NB4 (cell line): ENCODE results near the gene PHC1.

Source experiments
- DNase-seq: peaks from one replicate; pipeline ENCODE4 v3.0.0; 2010; ENCODE audit warnings: low read depth
- H3K4me3 ChIP-seq: one replicate; pipeline ENCODE4 v1.5.1; 2011; ENCODE audit warnings: mild to moderate bottlenecking, low read depth, low read length, moderate library complexity
- MYC ChIP-seq: IDR thresholded peaks from 2 replicates; pipeline ENCODE4 v1.6.1; 2011; ENCODE audit warnings: low read depth, low read length
- POLR2A ChIP-seq: IDR thresholded peaks from 2 replicates; pipeline ENCODE4 v1.6.1; 2011; ENCODE audit warnings: mild to moderate bottlenecking; ENCODE audit not compliant: insufficient read length; ENCODE audit errors: extremely low read depth
- TF ChIP-seq, protein P1 (sequence below): IDR thresholded peaks from 2 replicates; pipeline ENCODE4 v1.6.1; 2011; ENCODE audit warnings: low read depth, low read length
- TF ChIP-seq, protein P2 (sequence below): IDR thresholded peaks from one replicate; pipeline ENCODE4 v1.5.1; 2012; ENCODE audit warnings: low read depth, low read length

Gene PHC1

DNA sequence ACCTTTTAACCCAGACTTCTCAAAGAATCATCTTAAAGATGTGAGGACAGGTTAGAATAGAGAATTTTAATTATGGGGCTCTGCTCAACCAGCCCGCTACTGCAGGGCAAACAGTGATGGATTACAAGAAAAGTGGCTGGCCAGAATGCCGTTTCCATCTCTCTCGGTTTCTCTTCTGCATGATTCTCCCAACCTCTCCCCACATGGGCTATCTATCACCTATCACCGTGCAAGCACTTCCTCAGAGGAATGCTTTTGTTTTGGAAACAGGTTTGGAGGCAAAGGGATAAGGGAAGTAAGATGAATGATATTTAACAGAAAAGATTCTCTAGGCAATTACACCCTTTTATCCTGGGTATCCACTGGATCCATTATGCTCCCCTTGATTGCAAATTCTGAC lies 37.4 kb upstream of the PHC1 start:
- TF ChIP-seq POLR2A (no peak), MYC (no peak)
- TF ChIP-seq, protein P1, sequence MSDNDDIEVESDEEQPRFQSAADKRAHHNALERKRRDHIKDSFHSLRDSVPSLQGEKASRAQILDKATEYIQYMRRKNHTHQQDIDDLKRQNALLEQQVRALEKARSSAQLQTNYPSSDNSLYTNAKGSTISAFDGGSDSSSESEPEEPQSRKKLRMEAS: no peak
- H3K4me3 ChIP-seq: no peak overlapping the region
- no peak for DNase-seq

DNA sequence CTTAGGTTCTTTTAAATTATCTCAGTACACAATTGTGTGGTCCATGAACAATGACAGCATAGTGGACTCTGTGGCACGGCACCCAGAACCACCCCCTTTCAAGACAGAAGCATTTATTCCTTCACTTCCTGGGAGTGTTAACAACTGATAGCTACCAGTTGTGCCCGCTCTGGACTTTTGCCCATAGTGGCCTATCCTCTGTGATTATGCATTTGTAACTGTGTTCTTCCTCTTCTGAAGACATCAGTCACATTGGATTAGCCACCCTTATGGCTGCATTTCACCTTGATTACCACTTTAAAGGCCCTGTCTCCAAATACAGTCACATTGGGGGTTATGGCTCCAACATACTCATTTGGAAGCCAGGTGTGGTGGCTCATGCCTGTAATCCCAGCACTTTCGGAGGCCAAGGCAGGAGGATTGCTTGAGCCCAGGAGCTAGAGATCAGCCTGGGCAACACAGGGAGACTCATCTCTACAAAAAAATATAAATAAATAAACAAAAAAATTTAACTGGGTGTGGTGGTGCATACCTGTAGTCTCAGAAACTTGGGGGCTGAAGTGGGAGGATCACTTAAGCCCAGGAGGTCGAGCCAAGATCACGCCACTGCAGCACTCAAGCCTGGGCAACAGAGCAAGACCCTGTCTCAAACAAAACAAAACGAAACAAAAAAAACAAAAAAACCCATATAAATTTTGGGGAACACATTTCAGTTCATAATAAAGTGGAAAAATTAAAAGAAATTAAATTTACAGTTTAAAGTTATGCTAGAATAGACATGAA lies 27.6 kb upstream of the PHC1 start:
- no peak overlapping the region for H3K4me3 ChIP-seq
- no peak for DNase-seq
- TF ChIP-seq, protein P1: no peak
- TF ChIP-seq, protein P2, sequence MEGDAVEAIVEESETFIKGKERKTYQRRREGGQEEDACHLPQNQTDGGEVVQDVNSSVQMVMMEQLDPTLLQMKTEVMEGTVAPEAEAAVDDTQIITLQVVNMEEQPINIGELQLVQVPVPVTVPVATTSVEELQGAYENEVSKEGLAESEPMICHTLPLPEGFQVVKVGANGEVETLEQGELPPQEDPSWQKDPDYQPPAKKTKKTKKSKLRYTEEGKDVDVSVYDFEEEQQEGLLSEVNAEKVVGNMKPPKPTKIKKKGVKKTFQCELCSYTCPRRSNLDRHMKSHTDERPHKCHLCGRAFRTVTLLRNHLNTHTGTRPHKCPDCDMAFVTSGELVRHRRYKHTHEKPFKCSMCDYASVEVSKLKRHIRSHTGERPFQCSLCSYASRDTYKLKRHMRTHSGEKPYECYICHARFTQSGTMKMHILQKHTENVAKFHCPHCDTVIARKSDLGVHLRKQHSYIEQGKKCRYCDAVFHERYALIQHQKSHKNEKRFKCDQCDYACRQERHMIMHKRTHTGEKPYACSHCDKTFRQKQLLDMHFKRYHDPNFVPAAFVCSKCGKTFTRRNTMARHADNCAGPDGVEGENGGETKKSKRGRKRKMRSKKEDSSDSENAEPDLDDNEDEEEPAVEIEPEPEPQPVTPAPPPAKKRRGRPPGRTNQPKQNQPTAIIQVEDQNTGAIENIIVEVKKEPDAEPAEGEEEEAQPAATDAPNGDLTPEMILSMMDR: no peak
- TF ChIP-seq POLR2A (no peak), MYC (no peak)

DNA sequence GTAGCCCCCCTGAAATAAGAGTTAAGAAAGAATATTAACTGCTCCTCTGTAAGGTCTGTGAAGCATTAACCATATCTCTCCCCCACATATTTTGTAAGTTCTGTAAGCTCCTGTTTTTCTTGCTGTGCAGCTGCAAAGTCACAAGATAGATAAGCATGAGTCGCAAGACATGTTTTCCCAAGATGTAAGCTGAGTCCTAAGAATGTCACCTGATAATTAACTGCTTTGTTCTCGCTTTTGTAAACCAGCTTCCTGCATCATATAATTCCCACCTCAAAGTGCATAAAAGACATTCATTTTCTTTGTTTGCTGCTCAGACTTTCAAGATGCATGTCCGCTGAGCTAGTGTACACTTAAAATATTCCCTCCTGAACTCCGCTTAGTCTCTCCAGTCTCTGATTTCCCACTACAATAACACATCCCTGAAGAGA lies 27.0 kb upstream of the PHC1 start:
- no peak overlapping the region for H3K4me3 ChIP-seq
- TF ChIP-seq MYC: no peak
- TF ChIP-seq, protein P1: no peak
- no peak for TF ChIP-seq POLR2A
- TF ChIP-seq, protein P2: no peak
- DNase-seq: peak; percentile 12

DNA sequence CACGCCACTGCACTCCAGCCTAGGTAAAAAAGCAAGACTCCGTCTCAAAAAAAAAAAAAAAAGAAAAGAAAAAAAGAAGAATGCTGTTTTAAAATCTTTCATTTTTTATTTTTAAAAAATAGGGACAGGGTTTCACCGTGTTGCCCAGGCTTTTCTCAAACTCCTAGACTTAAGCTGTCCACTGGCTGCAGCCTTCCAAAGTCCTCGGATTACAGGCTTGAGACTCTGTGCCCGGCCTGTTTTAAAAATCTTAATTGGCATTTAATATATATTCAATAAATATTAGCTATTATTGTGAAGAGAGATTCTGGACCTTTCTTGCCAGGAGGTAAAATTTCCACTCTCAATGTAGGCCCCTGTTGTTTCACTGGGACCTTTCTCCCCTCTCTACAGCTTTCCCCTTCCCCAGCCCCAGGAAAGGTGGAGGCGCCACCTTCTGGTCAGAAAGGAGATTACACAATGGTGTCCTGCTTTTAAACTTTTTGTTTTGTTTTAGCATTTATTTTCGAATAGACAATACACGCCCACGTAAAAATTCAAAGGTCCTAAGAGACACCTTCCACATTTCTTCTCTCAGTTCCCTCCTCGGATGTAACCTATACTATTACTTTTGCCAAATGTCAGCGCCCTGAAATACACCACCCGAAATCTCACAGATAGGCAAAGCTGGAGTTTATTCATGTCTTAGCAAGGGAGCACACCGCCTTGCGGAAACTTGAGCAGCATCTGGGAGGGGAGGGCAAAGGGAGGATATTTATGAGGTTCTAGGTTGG lies 23.8 kb upstream of the PHC1 start:
- peak overlapping the region; percentile 51 for H3K4me3 ChIP-seq
- DNase-seq: peak; percentile 57
- TF ChIP-seq POLR2A (no peak), MYC (no peak)
- TF ChIP-seq, protein P2: peak; percentile 67
- TF ChIP-seq, protein P1: no peak

DNA sequence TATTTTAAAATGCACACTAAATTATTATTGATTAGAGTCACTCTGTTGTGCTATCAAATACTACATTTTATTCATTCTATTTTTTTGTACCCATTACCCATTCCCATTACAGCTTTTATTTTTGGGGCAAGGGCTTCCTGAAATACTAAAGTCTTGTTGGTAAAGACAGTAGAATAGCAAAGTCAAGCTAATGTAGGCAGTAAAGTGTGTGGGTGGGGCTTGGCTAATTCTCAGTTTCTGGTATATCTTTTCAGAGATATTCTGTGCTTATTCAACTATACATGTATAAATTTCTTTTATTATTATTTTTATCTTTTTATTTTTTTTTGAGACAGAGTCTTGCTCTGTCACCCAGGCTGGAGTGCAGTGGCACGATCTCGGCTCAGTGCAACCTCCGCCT lies 22.3 kb upstream of the PHC1 start:
- no peak for DNase-seq
- no peak for TF ChIP-seq POLR2A
- TF ChIP-seq, protein P2: no peak
- no peak for TF ChIP-seq MYC
- TF ChIP-seq, protein P1: no peak
- no peak overlapping the region for H3K4me3 ChIP-seq

DNA sequence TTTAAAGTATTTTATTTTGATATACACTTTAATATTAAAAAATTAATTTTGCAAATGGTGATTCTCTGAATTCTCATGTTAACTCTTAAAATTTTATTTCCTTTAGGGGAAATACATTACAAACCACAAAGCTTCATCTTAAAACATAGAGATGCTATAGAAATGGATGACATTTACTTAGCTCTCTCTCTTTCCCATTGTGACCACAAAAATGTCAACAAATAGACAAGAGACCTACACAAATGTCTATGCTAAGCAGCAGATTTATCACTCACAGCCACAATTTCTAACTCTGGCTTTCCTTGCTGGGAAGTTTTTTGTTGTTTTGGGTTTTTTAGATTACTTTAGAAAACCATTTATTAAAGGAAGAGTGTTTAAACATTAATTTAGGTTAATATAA lies 19.9 kb upstream of the PHC1 start:
- no peak overlapping the region for H3K4me3 ChIP-seq
- no peak for DNase-seq
- no peak for TF ChIP-seq MYC
- no peak for TF ChIP-seq POLR2A
- TF ChIP-seq, protein P1: no peak
- TF ChIP-seq, protein P2: no peak
